Measurements from ENCODE around the gene SDK1. TPM values are rescaled to one million over a fixed set of nuclear protein-coding genes. Genes with fewer than 3 reads are reported as not detected.

The SDK1 gene
- total RNA-seq, 4 donors from 2014 or later: 1.3 to 5.0 (median 2.0) TPM

- no peak overlapping the region for H3K4me3 ChIP-seq (replicated peaks in 1 of 3)
- H3K4me1 ChIP-seq: no peaks in the 10 kb centered on the region
- H3K9me3 ChIP-seq: no peaks in the 10 kb centered on the region
- TF ChIP-seq CTCF (IDR thresholded peaks at IDR 0.05) (no peak), POLR2A (IDR thresholded peaks at IDR 0.05) (no peak)
- intact Hi-C loops (cut with DNase I): no loop called here
- H3K36me3 ChIP-seq: no peaks in the 10 kb centered on the region
- 89 to 93% methylated on average over 9 to 12 of the region's 12 CpGs for WGBS, 2 donors
- no peak overlapping the region for H3K27ac ChIP-seq
- DNase-seq: no peak
- H3K27me3 ChIP-seq: no peaks in the 10 kb centered on the region
Measured at GRCh38 chr7:4241791-4242190, 940.7 kb downstream of the SDK1 start.

- WGBS, 2 donors: 89 to 92% methylated on average over 6 to 10 of the region's 11 CpGs
- Histone ChIP-seq H3K27me3 (no peaks in the 10 kb centered on the region), H3K9me3 (no peaks in the 10 kb centered on the region), H3K4me1 (no peaks in the 10 kb centered on the region), H3K27ac (no peak overlapping the region), H3K36me3 (no peaks in the 10 kb centered on the region), H3K4me3 (replicated peaks in 1 of 3) (no peak overlapping the region)
- intact Hi-C loops (cut with DNase I): no loop called here
- DNase-seq: no peak
- TF ChIP-seq CTCF (IDR thresholded peaks at IDR 0.05) (no peak), POLR2A (IDR thresholded peaks at IDR 0.05) (no peak)
Measured at GRCh38 chr7:4242706-4243105, 941.7 kb downstream of the SDK1 start.

DNA sequence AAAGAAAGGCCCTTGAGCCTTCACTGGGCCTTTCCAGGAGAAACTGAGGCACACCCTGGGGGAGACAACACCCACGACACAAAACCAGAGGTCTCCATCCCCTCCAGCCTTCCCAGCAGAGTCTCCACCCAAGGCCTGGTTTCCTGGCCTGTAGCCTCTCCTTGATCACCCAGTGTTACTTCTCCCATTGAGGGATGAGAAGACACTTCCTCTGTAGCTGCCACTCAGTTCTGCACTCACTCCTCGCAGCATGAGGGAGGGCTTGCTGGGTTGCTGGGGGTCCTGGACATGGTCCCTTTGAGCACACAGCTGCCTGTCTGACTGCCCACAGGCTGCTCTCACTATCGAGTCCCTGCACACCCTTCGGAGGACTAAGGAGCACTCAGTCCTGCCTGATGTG is 943.0 kb downstream of the SDK1 start:
- no peaks in the 10 kb centered on the region for H3K27me3 ChIP-seq
- intact Hi-C loops (cut with DNase I): no loop called here
- no peak for TF ChIP-seq POLR2A (IDR thresholded peaks at IDR 0.05)
- TF ChIP-seq CTCF (IDR thresholded peaks at IDR 0.05): no peak
- no peak for DNase-seq
- WGBS, 2 donors: 91 to 96% methylated on average over 4 of the region's 4 CpGs
- H3K9me3 ChIP-seq: no peaks in the 10 kb centered on the region
- H3K4me3 ChIP-seq (replicated peaks in 1 of 3): no peak overlapping the region
- H3K4me1 ChIP-seq: no peaks in the 10 kb centered on the region
- no peak overlapping the region for H3K27ac ChIP-seq
- H3K36me3 ChIP-seq: no peaks in the 10 kb centered on the region

DNA sequence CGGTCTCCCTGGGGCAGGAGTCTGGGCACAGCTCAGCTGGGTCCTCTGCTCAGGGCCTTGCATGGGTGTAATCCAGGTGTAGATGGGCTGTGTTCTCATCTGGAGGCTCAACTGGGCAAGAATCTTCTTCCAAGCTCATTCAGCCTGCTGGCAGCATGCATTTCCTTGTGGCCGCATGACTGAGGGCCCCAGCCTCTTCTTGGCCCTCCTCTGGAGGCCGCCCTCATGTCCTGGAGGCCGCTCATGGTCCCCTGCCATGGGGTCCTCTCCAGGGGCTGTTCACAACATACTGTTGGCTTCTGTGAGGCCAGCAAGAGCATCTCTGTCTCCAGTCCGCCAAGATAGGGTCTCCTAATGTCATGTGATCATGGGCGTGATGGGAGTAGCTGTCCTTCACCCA is 943.6 kb downstream of the SDK1 start:
- 80 to 90% methylated on average over 5 to 6 of the region's 6 CpGs for WGBS, 2 donors
- no peaks in the 10 kb centered on the region for H3K36me3 ChIP-seq
- intact Hi-C loops (cut with DNase I): no loop called here

More for the DNA sequence above, 943.6 kb downstream of the SDK1 start:
- Histone ChIP-seq H3K4me1 (no peaks in the 10 kb centered on the region), H3K27ac (no peak overlapping the region), H3K27me3 (no peaks in the 10 kb centered on the region), H3K9me3 (no peaks in the 10 kb centered on the region), H3K4me3 (replicated peaks in 1 of 3) (no peak overlapping the region)
- DNase-seq: no peak
- TF ChIP-seq POLR2A (IDR thresholded peaks at IDR 0.05): no peak
- TF ChIP-seq CTCF (IDR thresholded peaks at IDR 0.05): no peak
